K562 (cell line): Measurements from ENCODE around the gene SEMA5A. TPM values are rescaled to one million over a fixed set of nuclear protein-coding genes. Genes with fewer than 3 reads are reported as not detected.

Experiments
- ATAC-seq: fragments of 200-7000 bp; cut with Tn5 transposase; 3 replicates; pipeline ENCODE4 v1.9.1; 2020; ENCODE audit warnings: moderate library complexity
- BruUV-seq: library from RNA; stranded (reverse); fragments of 400-500 nt; replicated peaks from 2 replicates; lab custom pipeline; 2021; lab: Mats Ljungman, UMichigan
- CTCF ChIA-PET: fragments of 300-600 bp; formaldehyde crosslinking; extraction: SDS; loops from one replicate; lab custom pipeline; 2021; ENCODE audit warnings: low intra/inter-chr PET ratio; lab: Yijun Ruan, JAX
- POLR2A ChIA-PET: fragments of 300-600, 350-650 bp; sonication (Branson Sonifier 250); formaldehyde crosslinking; extraction: SDS; loops from one replicate; lab custom pipeline; 2021; ENCODE audit warnings: antibody characterized with exemption, inconsistent platforms; lab: Yijun Ruan, JAX
- DNase-seq, 4 experiments: peaks; one replicate each; pipeline versions ENCODE4 v3.0.0 to v3.0.0-alpha.2; 2011 to 2018; ENCODE audit warnings: low spot score in 3 of 4, mixed read lengths in 3 of 4; ENCODE audit errors: extremely low read depth in 1 of 4
- FAIRE-seq: peaks from 2 replicates; lab custom pipeline; 2011; peaks lifted over from hg19 to GRCh38; lab: Jason Lieb, UNC
- H2AFZ ChIP-seq: 2 replicates; pipeline ENCODE4 v1.6.0; 2011; ENCODE audit warnings: low read depth, low read length, control low read depth, inconsistent platforms
- H3K27ac ChIP-seq: fragments of 200-600 bp; 3 replicates; pipeline ENCODE4 v1.8.0; 2011; ENCODE audit warnings: low read depth, mild to moderate bottlenecking, control low read depth, inconsistent platforms, low read length, moderate library complexity, mixed read lengths; ENCODE audit errors: extremely low read depth
- H3K27me3 ChIP-seq, 2 experiments: fragments of 300-600 bp in 1 of 2; 2 replicates in 1 of 2; 3 replicates in 1 of 2; pipeline versions ENCODE4 v1.6.0 to v1.8.0; 2011; ENCODE audit warnings: inconsistent platforms in 2 of 2, low read length in 2 of 2, mild to moderate bottlenecking in 1 of 2, mixed read lengths in 1 of 2, moderate library complexity in 1 of 2; ENCODE audit not compliant: control insufficient read depth in 2 of 2, insufficient read depth in 2 of 2
- H3K36me3 ChIP-seq: fragments of 300-600 bp; 3 replicates; pipeline ENCODE4 v1.8.0; 2011; ENCODE audit warnings: mild to moderate bottlenecking, low read length, inconsistent platforms; ENCODE audit not compliant: control insufficient read depth, insufficient read depth
- H3K4me1 ChIP-seq, 2 experiments: fragments of 200-600 bp in 1 of 2; replicated peaks in 1 of 2; 2 replicates in 1 of 2; 3 replicates in 1 of 2; pipeline versions ENCODE4 v1.5.1 to v1.8.0; 2011; ENCODE audit warnings: inconsistent platforms in 2 of 2, low read length in 2 of 2, mild to moderate bottlenecking in 1 of 2, mixed read lengths in 1 of 2, moderate library complexity in 1 of 2; ENCODE audit not compliant: control insufficient read depth in 2 of 2, insufficient read depth in 2 of 2
- H3K4me2 ChIP-seq: 2 replicates; pipeline ENCODE4 v1.6.1; 2011; ENCODE audit warnings: low read length, control low read depth, inconsistent platforms, mixed read lengths; ENCODE audit not compliant: insufficient read depth
- H3K4me3 ChIP-seq: fragments of 200-600 bp; sonication (generic), shearing (Covaris generic); 2 replicates; pipeline ENCODE4 v1.5.1; 2016; ENCODE audit warnings: control low read depth, inconsistent platforms
- H3K79me2 ChIP-seq: fragments of 200-600 bp; 3 replicates; pipeline ENCODE4 v1.8.0; 2011; ENCODE audit warnings: low read length, inconsistent platforms; ENCODE audit not compliant: control insufficient read depth, insufficient read depth
- H3K9ac ChIP-seq, 2 experiments: 2 replicates each; pipeline versions ENCODE4 v1.6.0 to v1.6.1; 2011; ENCODE audit warnings: low read depth in 2 of 2, low read length in 2 of 2, control low read depth in 1 of 2, inconsistent platforms in 1 of 2, mild to moderate bottlenecking in 1 of 2, mixed read lengths in 1 of 2; ENCODE audit not compliant: insufficient read depth in 1 of 2
- H3K9me1 ChIP-seq: one replicate; pipeline ENCODE4 v1.6.0; 2011; ENCODE audit warnings: inconsistent platforms, mild to moderate bottlenecking, low read length, moderate library complexity; ENCODE audit not compliant: control insufficient read depth, insufficient read depth
- H3K9me3 ChIP-seq: replicated peaks from 2 replicates; pipeline ENCODE4 v1.5.1; 2011; ENCODE audit warnings: low read depth, low read length, inconsistent platforms; ENCODE audit not compliant: control insufficient read depth, insufficient read depth
- H4K20me1 ChIP-seq: replicated peaks from 2 replicates; pipeline ENCODE4 v1.6.1; 2011; ENCODE audit warnings: low read length, inconsistent platforms, mixed read lengths; ENCODE audit not compliant: control insufficient read depth, insufficient read depth
- ETV1 ChIP-seq: fragments of 450-650 bp; conservative IDR thresholded peaks from 2 replicates; pipeline ENCODE4 v1.6.1; 2016; ENCODE audit warnings: missing genetic modification characterization, control low read depth, low read depth, missing compliant biosample characterization
- HDAC6 ChIP-seq: IDR thresholded peaks from 2 replicates; pipeline ENCODE4 v1.6.1; 2012; ENCODE audit warnings: low read depth, mild to moderate bottlenecking, control low read depth, inconsistent platforms, low read length, moderate library complexity
- MAFG ChIP-seq: fragments of 450-650 bp; conservative IDR thresholded peaks from 2 replicates; pipeline ENCODE4 v1.6.1; 2016; ENCODE audit warnings: missing genetic modification characterization, missing compliant biosample characterization
- NR3C1 ChIP-seq: sonication (generic); formaldehyde crosslinking; IDR thresholded peaks from 2 replicates; pipeline ENCODE4 v1.8.1; 2022; ENCODE audit warnings: missing genetic modification reagents
- SNIP1 ChIP-seq: fragments of 450-650 bp; IDR thresholded peaks from 2 replicates; pipeline ENCODE4 v1.7.1; 2017; ENCODE audit warnings: low read depth, mild to moderate bottlenecking
- TCF7 ChIP-seq: sonication (generic); IDR thresholded peaks from 2 replicates; pipeline ENCODE4 v1.6.1; 2016; ENCODE audit warnings: antibody characterized with exemption, borderline replicate concordance
- ZNF24 ChIP-seq: fragments of 450-650 bp; IDR thresholded peaks from 2 replicates; pipeline ENCODE4 v1.6.1; 2016
- ZNF696 ChIP-seq: fragments of 250-450 bp; sonication (Bioruptor Pico); conservative IDR thresholded peaks from 2 replicates; pipeline ENCODE4 v1.4.0; 2020; ENCODE audit warnings: mild to moderate bottlenecking, moderate library complexity
- ZNF766 ChIP-seq: fragments of 200-800 bp; sonication (Bioruptor generic); conservative IDR thresholded peaks from 2 replicates; pipeline ENCODE4 v1.6.1; 2016; ENCODE audit warnings: missing genetic modification characterization, missing compliant biosample characterization
- ZNF79 ChIP-seq: fragments of 250-450 bp; sonication (Bioruptor Pico); IDR thresholded peaks from 2 replicates; pipeline ENCODE4 v1.4.0; 2020; ENCODE audit warnings: low read depth, mild to moderate bottlenecking, moderate library complexity
- WGBS: fragments of 100-300 bp; shearing (Covaris generic); methylation state at CpG from one replicate; pipeline ENCODE4 v1.1.6; 2016; ENCODE audit warnings: low coverage, mixed read lengths; ENCODE audit not compliant: insufficient coverage; ENCODE audit errors: missing lambda C conversion rate; 5-methylcytosine and 5-hydroxymethylcytosine counted together
- in situ Hi-C: fragments of 300-500 bp; cut with MboI; formaldehyde crosslinking; loops from 4 replicates; pipeline ENCODE4 v1.15.0; 2018; ENCODE audit warnings: inconsistent platforms, mixed read lengths
- intact Hi-C: fragments of 100-400 bp; cut with micrococcal nuclease; formaldehyde crosslinking; loops from 2 replicates; pipeline ENCODE4 v1.14.2; 2022
- polyA plus RNA-seq, 8 experiments: library from polyadenylated mRNA; depleted of rRNA in 4 of 8; stranded (reverse) in 5 of 8; unstranded in 3 of 8; fragments of >200 nt; fragmentation: Nextera tagmentation in 2 of 8; fragmentation: Illumina TruSeq in 1 of 8; extraction: Ambion mirVana in 2 of 8; extraction: Trizol in 1 of 8; gene quantifications; 2 replicates each; pipeline versions ENCODE4 v1.2.1 to v1.2.3, GENCODE V29; 2011 to 2014; ENCODE audit warnings: inconsistent platforms in 1 of 8, missing spikeins in 1 of 8
- total RNA-seq, 7 experiments: library from RNA; depleted of rRNA in 6 of 7; stranded (reverse); fragments of >200 nt in 6 of 7; fragmentation: Illumina TruSeq in 2 of 7; extraction: Trizol in 2 of 7; gene quantifications; 2 replicates each; pipeline versions ENCODE4 v1.2.1 to v1.2.3, GENCODE V29; 2011 to 2021; ENCODE audit warnings: low replicate concordance in 1 of 7
- TF ChIP-seq, protein P1 (sequence below): sonication (generic); formaldehyde crosslinking; IDR thresholded peaks from 2 replicates; pipeline ENCODE4 v1.4.0; 2020; ENCODE audit warnings: mild to moderate bottlenecking, missing genetic modification reagents

Gene SEMA5A
- total and polyA plus RNA-seq, 9 of the 15 experiments (the other 6 are each of a cell fraction or from before 2014, with no cell fraction given), result 0.02 TPM; not detected in 8

DNA sequence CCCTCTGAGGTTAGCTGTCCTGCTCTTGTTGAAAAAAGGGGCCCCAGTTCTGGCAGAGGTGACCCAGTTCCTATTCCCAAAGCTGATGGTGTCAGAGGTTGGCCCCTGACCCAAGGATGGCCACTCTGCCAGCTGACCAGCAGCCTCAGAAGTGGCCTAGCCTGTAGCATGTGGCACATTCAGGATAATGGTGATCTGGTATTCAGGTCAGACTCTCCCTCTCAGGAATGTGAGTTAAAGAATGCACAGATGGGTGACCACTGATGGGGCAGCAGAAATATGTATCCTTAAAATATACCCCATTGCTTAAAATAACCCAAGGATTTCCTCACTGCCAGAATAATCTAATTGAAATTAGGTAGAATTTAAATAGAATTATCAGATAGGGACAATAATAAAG, 369.2 kb downstream of the SEMA5A start (continued):
- TF ChIP-seq, protein P1, sequence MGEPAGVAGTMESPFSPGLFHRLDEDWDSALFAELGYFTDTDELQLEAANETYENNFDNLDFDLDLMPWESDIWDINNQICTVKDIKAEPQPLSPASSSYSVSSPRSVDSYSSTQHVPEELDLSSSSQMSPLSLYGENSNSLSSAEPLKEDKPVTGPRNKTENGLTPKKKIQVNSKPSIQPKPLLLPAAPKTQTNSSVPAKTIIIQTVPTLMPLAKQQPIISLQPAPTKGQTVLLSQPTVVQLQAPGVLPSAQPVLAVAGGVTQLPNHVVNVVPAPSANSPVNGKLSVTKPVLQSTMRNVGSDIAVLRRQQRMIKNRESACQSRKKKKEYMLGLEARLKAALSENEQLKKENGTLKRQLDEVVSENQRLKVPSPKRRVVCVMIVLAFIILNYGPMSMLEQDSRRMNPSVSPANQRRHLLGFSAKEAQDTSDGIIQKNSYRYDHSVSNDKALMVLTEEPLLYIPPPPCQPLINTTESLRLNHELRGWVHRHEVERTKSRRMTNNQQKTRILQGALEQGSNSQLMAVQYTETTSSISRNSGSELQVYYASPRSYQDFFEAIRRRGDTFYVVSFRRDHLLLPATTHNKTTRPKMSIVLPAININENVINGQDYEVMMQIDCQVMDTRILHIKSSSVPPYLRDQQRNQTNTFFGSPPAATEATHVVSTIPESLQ (CRISPR knock-in tag), result no peak
- TF ChIP-seq HDAC6, result no peak
- TF ChIP-seq ZNF766 (CRISPR knock-in tag), result no peak
- TF ChIP-seq ZNF24, result no peak
- TF ChIP-seq SNIP1, result no peak
- no peak for TF ChIP-seq ETV1 (tag)
- TF ChIP-seq NR3C1, result no peak
- no peak for TF ChIP-seq ZNF696 (CRISPR knock-in tag)

DNA sequence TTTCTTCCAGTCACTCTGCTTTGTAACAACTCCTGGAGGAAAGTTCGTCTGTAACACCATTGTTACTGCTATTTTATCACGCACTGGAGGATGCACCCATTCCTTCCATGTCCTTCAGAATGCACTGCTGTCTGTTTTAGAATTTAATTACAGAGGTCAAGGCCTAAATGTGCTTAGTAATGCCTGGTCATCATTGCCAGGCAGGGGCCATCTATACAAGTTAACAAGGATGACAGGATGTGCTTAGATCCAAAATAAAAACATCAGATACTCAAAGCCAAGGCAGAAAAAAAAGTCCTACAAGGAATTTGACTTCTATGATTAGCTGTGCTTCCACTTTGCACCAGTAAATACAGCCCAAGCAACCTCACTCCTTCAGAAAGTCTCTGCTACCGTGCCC, 371.4 kb downstream of the SEMA5A start:
- no peaks in the 10 kb centered on the region for H3K27me3 ChIP-seq
- no peak overlapping the region for H2AFZ ChIP-seq
- ATAC-seq (no peak), FAIRE-seq (no peak), DNase-seq (no peak)
- H4K20me1 ChIP-seq, result no peaks in the 10 kb centered on the region
- no peaks in the 10 kb centered on the region for H3K9me1 ChIP-seq
- H3K27ac ChIP-seq, result no peak overlapping the region
- 4% methylated on average over 3 of the region's 3 CpGs for WGBS
- no peak overlapping the region for H3K4me2 ChIP-seq
- H3K9ac ChIP-seq, result no peak overlapping the region
- no peaks in the 10 kb centered on the region for H3K79me2 ChIP-seq
- H3K4me1 ChIP-seq, result no peaks in the 10 kb centered on the region
- no peak overlapping the region for H3K4me3 ChIP-seq
- intact Hi-C loops (no loop called here), in situ Hi-C loops (no loop called here)
- peak; percentile 38; the same call in 1 of the 2 replicates for TF ChIP-seq MAFG (tag)
- no peak for TF ChIP-seq ZNF79 (CRISPR knock-in tag)
- TF ChIP-seq ETV1 (tag), result no peak
- no peak for TF ChIP-seq TCF7
- no peaks in the 10 kb centered on the region for H3K36me3 ChIP-seq
- POLR2A ChIA-PET, result no interaction called here
- no peaks in the 10 kb centered on the region for H3K9me3 ChIP-seq
- no TSS peak for BruUV-seq
- CTCF ChIA-PET, result no interaction called here
